IMR-90 (cell line): ENCODE data around the gene COLEC12. TPM values are rescaled to one million over a fixed set of nuclear protein-coding genes. Genes with fewer than 3 reads are reported as not detected.
A peak's percentile ranks its signal among the peaks of the same experiment; 100 is the strongest.

Source experiments
- ATAC-seq: fragments of 200-7000 bp; cut with Tn5 transposase; 2 replicates; pipeline ENCODE4 v1.9.1; 2020; ENCODE audit warnings: low read depth, mild to moderate bottlenecking, moderate library complexity
- BruUV-seq: library from RNA; stranded (reverse); fragments of 400-500 nt; replicated peaks from 2 replicates; lab custom pipeline; 2021; lab: Mats Ljungman, UMichigan
- CTCF ChIA-PET: fragments of 300-600 bp; formaldehyde crosslinking; extraction: SDS; loops from one replicate; lab custom pipeline; 2021; ENCODE audit warnings: antibody characterized with exemption; lab: Yijun Ruan, JAX
- POLR2A ChIA-PET: fragments of 300-600 bp; sonication (Branson Sonifier 250); formaldehyde crosslinking; loops from one replicate; lab custom pipeline; 2022; ENCODE audit warnings: antibody characterized with exemption; ENCODE audit not compliant: unreplicated experiment; lab: Charles Lee
- DNase-seq: peaks from one replicate; pipeline ENCODE4 v3.0.0; 2013
- H2AFZ ChIP-seq: replicated peaks from 2 replicates; pipeline ENCODE3; 2013; ENCODE audit warnings: low read length, mild to moderate bottlenecking; ENCODE audit not compliant: poor library complexity
- H2AK5ac ChIP-seq: 2 replicates; pipeline ENCODE4 v1.6.1; 2013; ENCODE audit warnings: low read depth, low read length, inconsistent platforms
- H2AK9ac ChIP-seq: replicated peaks from 2 replicates; pipeline ENCODE3; 2013; ENCODE audit warnings: mild to moderate bottlenecking, low read depth, low read length, moderate library complexity; ENCODE audit not compliant: poor library complexity
- H2BK120ac ChIP-seq: 2 replicates; pipeline ENCODE4 v1.6.1; 2013; ENCODE audit warnings: low read depth, low read length, inconsistent platforms
- H2BK15ac ChIP-seq: 3 replicates; pipeline ENCODE4 v1.6.1; 2013; ENCODE audit warnings: low read depth, low read length, inconsistent platforms
- H2BK20ac ChIP-seq: 2 replicates; pipeline ENCODE4 v1.6.1; 2013; ENCODE audit warnings: low read depth, mild to moderate bottlenecking, inconsistent platforms, low read length, moderate library complexity
- H2BK5ac ChIP-seq: 2 replicates; pipeline ENCODE4 v1.6.1; 2013; ENCODE audit warnings: mild to moderate bottlenecking, low read depth, low read length, inconsistent platforms; ENCODE audit not compliant: poor library complexity, severe bottlenecking
- H3K14ac ChIP-seq: replicated peaks from 2 replicates; pipeline ENCODE4 v1.6.1; 2013; ENCODE audit warnings: low read depth, low read length, inconsistent platforms
- H3K18ac ChIP-seq: 2 replicates; pipeline ENCODE4 v1.6.1; 2013; ENCODE audit warnings: low read depth, low read length, control low read depth
- H3K23ac ChIP-seq: 2 replicates; pipeline ENCODE4 v1.6.1; 2013; ENCODE audit warnings: low read depth, low read length, inconsistent platforms
- H3K27ac ChIP-seq: 2 replicates; pipeline ENCODE4 v1.5.1; 2013; ENCODE audit warnings: mild to moderate bottlenecking, control low read depth, low read length; ENCODE audit not compliant: insufficient read depth
- H3K27me3 ChIP-seq: 2 replicates; pipeline ENCODE4 v1.6.1; 2013; ENCODE audit warnings: low read length; ENCODE audit not compliant: control insufficient read depth, insufficient read depth
- H3K36me3 ChIP-seq: 2 replicates; pipeline ENCODE4 v1.6.1; 2013; ENCODE audit warnings: low read length, mixed read lengths; ENCODE audit not compliant: control insufficient read depth, insufficient read depth
- H3K4ac ChIP-seq: 2 replicates; pipeline ENCODE4 v1.6.1; 2013; ENCODE audit warnings: low read depth, low read length, inconsistent platforms
- H3K4me1 ChIP-seq: 2 replicates; pipeline ENCODE4 v1.6.1; 2013; ENCODE audit warnings: low read length, mixed read lengths; ENCODE audit not compliant: control insufficient read depth, insufficient read depth
- H3K4me2 ChIP-seq: 2 replicates; pipeline ENCODE4 v1.6.1; 2013; ENCODE audit warnings: low read depth, mild to moderate bottlenecking, control low read depth, low read length, moderate library complexity
- H3K4me3 ChIP-seq: 2 replicates; pipeline ENCODE4 v1.5.1; 2013; ENCODE audit warnings: low read depth, mild to moderate bottlenecking, control low read depth, low read length, moderate library complexity; ENCODE audit not compliant: insufficient read depth
- H3K56ac ChIP-seq: 2 replicates; pipeline ENCODE4 v1.6.1; 2013; ENCODE audit warnings: low read length, inconsistent platforms; ENCODE audit not compliant: insufficient read depth; ENCODE audit errors: extremely low read depth
- H3K79me1 ChIP-seq, 2 experiments: 2 replicates each; pipeline ENCODE4 v1.6.1; 2013; ENCODE audit warnings: low read length in 2 of 2, inconsistent platforms in 1 of 2, low read depth in 1 of 2
- H3K9ac ChIP-seq: 2 replicates; pipeline ENCODE4 v1.6.1; 2013; ENCODE audit warnings: low read depth, low read length, control low read depth
- H3K9me1 ChIP-seq: 2 replicates; pipeline ENCODE4 v1.6.1; 2013; ENCODE audit warnings: low read length, inconsistent platforms; ENCODE audit not compliant: insufficient read depth
- H3K9me3 ChIP-seq: 2 replicates; pipeline ENCODE4 v1.6.1; 2013; ENCODE audit warnings: low read length; ENCODE audit not compliant: control insufficient read depth, insufficient read depth
- H4K20me1 ChIP-seq: 2 replicates; pipeline ENCODE4 v1.6.1; 2013; ENCODE audit warnings: low read length, inconsistent platforms; ENCODE audit not compliant: insufficient read depth
- H4K5ac ChIP-seq: 2 replicates; pipeline ENCODE4 v1.6.1; 2013; ENCODE audit warnings: mild to moderate bottlenecking, low read depth, low read length, control low read depth
- H4K8ac ChIP-seq, 2 experiments: 2 replicates each; pipeline ENCODE4 v1.6.1; 2013; ENCODE audit warnings: low read depth in 2 of 2, low read length in 2 of 2, control low read depth in 1 of 2, inconsistent platforms in 1 of 2
- H4K91ac ChIP-seq: 2 replicates; pipeline ENCODE4 v1.6.1; 2013; ENCODE audit warnings: low read depth, low read length, inconsistent platforms; ENCODE audit not compliant: insufficient read depth
- CEBPB ChIP-seq: IDR thresholded peaks from 2 replicates; pipeline ENCODE4 v1.6.1; 2012; ENCODE audit warnings: low read depth, low read length, improper control_type of control experiment
- WGBS, 2 experiments: methylation state at CpG; one replicate each; pipeline versions ENCODE4 v1.1.5 to v1.1.7; 2013; ENCODE audit warnings: missing lambda C conversion rate in 2 of 2; ENCODE audit not compliant: insufficient read length in 1 of 2; ENCODE audit errors: extremely low coverage in 2 of 2; 5-methylcytosine and 5-hydroxymethylcytosine counted together
- dilution Hi-C: fragments of 300-500 bp; cut with HindIII; formaldehyde crosslinking; loops from one replicate; pipeline ENCODE4 v1.14.3; 2018; ENCODE audit warnings: low sequenced_read_pairs; ENCODE audit not compliant: unreplicated experiment
- in situ Hi-C: fragments of 300-500 bp; cut with MboI; formaldehyde crosslinking; loops from 3 replicates; pipeline ENCODE4 v1.14.3; 2019; ENCODE audit warnings: low sequenced_read_pairs, inconsistent platforms, mixed read lengths
- intact Hi-C: fragments of 100-400 bp; cut with micrococcal nuclease; formaldehyde crosslinking; loops from 2 replicates; pipeline ENCODE4 v1.10.0; 2022
- polyA plus RNA-seq, 3 experiments: library from polyadenylated mRNA; depleted of rRNA; stranded (reverse); fragments of >200 nt; gene quantifications; 2 replicates each; pipeline ENCODE4 v1.2.3, GENCODE V29; 2012; ENCODE audit warnings: low replicate concordance in 1 of 3
- total RNA-seq: library from RNA; depleted of rRNA; stranded (reverse); fragments of >200 nt; gene quantifications from 2 replicates; pipeline ENCODE4 v1.2.3, GENCODE V29; 2012
- TF ChIP-seq, protein P1 (sequence below): fragments of 150-350 bp; IDR thresholded peaks from 2 replicates; pipeline ENCODE4 v1.6.1; 2017; ENCODE audit warnings: mild to moderate bottlenecking, antibody characterized with exemption, low read length, low read depth

The COLEC12 gene
- total and polyA plus RNA-seq, 2 of the 4 experiments (the other 2 are of a cell fraction): 1.0 to 2.3 TPM

DNA sequence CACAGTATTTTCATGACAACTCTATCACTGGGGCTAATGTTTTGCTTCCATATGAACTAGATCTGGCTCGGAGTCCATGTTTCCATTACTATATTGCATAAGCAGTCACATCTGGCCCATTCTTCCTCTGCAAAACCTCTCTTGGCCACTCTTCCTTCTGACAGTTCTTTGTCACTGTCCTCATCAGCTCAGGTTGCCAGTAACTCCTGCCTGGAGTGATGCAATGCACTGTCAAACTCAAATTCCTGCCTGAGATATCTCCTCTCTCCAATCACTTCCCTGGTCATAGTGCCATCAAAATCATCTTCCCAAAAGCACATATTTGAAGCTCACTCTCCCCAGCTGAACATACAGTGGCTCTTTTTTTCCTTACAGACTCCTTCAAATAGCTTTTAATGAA lies 66.1 kb downstream of the COLEC12 start:
- intact Hi-C loops (no loop called here), in situ Hi-C loops (no loop called here), dilution Hi-C loops (no loop called here)
- no peak overlapping the region for H3K23ac ChIP-seq
- no peaks in the 10 kb centered on the region for H3K27me3 ChIP-seq
- H2AK9ac ChIP-seq: no peak overlapping the region
- H3K4me1 ChIP-seq: peaks cover 6% of the 10 kb centered on the region; the same call in 1 of the 2 replicates
- no peak overlapping the region for H2BK120ac ChIP-seq
- H3K56ac ChIP-seq: no peak overlapping the region
- TF ChIP-seq, protein P1, sequence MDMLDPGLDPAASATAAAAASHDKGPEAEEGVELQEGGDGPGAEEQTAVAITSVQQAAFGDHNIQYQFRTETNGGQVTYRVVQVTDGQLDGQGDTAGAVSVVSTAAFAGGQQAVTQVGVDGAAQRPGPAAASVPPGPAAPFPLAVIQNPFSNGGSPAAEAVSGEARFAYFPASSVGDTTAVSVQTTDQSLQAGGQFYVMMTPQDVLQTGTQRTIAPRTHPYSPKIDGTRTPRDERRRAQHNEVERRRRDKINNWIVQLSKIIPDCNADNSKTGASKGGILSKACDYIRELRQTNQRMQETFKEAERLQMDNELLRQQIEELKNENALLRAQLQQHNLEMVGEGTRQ: no peak
- TF ChIP-seq CEBPB: peak; percentile 56; the same call in 1 of the 2 replicates
- H3K4ac ChIP-seq: no peak overlapping the region
- no TSS peak for BruUV-seq
- no peak overlapping the region for H4K5ac ChIP-seq
- peak; percentile 32 for DNase-seq
- no peak; the same call in 1 of the 2 replicates for ATAC-seq
- no peak overlapping the region for H2BK5ac ChIP-seq
- H2AK5ac ChIP-seq: no peak overlapping the region
- POLR2A ChIA-PET: no interaction called here
- WGBS, 2 experiments: 0% methylated on average over 1 of the region's 1 CpG; no CpG with 5 or more reads in 1 of the 2 experiments
- no peak overlapping the region for H4K91ac ChIP-seq
- no peak overlapping the region for H3K9ac ChIP-seq
- CTCF ChIA-PET: no interaction called here
- no peak overlapping the region for H2AFZ ChIP-seq
- H4K20me1 ChIP-seq: no peaks in the 10 kb centered on the region
- no peak overlapping the region for H4K8ac ChIP-seq
- no peaks in the 10 kb centered on the region for H3K9me3 ChIP-seq
- no peak overlapping the region for H2BK20ac ChIP-seq
- no peaks in the 10 kb centered on the region; the same call in 1 of the 2 replicates for H3K9me1 ChIP-seq
- no peaks in the 10 kb centered on the region for H3K36me3 ChIP-seq
- no peak overlapping the region for H3K14ac ChIP-seq
- no peaks in the 10 kb centered on the region for H3K79me1 ChIP-seq
- H3K4me3 ChIP-seq: no peak overlapping the region
- H3K4me2 ChIP-seq: no peak overlapping the region
- no peak overlapping the region for H3K18ac ChIP-seq
- H2BK15ac ChIP-seq: no peak overlapping the region
- H3K27ac ChIP-seq: no peak overlapping the region
